ENCODE measurements around the gene MMP15.

The MMP15 gene

DNA sequence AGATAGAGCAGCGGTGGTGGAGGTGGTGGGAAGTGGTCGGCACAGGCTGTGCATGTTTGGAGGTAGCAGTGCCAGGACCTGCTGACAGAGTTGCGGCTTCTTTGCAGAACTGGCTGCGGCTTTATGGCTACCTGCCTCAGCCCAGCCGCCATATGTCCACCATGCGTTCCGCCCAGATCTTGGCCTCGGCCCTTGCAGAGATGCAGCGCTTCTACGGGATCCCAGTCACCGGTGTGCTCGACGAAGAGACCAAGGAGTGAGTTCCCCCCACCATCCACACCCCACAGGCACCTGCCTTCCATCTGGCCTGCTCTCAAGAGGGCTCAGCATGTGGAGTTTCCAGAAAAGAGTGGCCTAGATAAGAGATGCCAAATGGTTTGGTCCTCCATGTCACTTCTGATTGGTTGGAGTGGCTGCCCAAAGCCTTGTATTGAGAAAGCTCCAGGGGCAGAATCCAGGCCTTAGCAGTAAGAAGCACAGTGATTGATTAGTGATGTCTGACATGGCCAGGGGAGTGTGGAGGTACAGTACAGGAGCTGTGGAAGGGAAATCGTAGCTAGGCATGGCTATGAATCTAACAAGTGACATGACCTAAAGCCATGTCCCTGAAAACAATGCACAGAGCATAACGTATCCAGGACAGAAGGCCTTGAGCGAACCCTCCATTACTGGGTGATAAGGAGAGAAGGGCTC, 12.0 kb downstream of the MMP15 start:
- no peak for DNase-seq

DNA sequence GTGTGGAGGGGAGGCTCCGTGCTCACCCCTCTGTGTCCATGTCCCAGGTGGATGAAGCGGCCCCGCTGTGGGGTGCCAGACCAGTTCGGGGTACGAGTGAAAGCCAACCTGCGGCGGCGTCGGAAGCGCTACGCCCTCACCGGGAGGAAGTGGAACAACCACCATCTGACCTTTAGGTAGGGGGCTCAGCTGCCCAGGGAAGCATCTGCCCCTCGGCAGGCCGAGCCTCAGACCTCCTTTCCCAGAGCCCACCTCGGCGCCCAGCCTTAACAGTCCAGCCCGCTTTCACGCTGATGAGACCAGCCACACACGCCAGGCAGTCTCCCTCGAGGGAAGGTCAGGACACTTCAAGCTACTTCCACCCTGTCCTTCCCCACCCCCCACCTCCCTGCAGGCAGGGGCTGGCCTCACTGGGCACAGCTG, 12.7 kb downstream of the MMP15 start:
- no peak for DNase-seq

DNA sequence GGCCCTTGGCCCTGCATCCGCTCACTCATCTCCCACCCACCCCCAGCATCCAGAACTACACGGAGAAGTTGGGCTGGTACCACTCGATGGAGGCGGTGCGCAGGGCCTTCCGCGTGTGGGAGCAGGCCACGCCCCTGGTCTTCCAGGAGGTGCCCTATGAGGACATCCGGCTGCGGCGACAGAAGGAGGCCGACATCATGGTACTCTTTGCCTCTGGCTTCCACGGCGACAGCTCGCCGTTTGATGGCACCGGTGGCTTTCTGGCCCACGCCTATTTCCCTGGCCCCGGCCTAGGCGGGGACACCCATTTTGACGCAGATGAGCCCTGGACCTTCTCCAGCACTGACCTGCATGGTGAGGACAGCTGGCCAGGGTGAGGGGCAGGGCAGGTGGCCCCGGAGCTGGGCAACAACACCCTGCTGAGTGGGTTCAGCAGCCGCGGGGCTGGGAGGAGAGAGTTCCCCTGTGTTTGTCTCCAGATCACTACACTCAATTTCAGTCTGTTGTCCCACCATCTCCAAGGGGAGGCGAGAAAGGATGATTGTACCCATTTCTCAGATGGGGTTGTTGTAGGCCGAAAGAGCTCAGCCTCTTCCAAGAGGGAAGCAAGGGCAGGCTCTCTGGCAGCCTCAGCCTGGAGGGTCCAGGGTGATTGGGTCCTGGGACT, 14.4 kb downstream of the MMP15 start:
- DNase-seq: no peak

DNA sequence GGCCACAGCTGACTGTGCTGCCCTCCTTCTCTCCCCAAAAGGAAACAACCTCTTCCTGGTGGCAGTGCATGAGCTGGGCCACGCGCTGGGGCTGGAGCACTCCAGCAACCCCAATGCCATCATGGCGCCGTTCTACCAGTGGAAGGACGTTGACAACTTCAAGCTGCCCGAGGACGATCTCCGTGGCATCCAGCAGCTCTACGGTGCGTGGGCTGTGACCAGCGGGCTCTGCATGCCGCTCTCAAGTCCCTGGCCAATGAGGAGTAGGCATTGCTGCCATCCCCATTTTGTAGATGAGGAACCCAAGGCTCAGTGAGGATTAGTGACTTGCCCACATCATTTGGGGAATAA, 14.9 kb downstream of the MMP15 start:
- DNase-seq: no peak

DNA sequence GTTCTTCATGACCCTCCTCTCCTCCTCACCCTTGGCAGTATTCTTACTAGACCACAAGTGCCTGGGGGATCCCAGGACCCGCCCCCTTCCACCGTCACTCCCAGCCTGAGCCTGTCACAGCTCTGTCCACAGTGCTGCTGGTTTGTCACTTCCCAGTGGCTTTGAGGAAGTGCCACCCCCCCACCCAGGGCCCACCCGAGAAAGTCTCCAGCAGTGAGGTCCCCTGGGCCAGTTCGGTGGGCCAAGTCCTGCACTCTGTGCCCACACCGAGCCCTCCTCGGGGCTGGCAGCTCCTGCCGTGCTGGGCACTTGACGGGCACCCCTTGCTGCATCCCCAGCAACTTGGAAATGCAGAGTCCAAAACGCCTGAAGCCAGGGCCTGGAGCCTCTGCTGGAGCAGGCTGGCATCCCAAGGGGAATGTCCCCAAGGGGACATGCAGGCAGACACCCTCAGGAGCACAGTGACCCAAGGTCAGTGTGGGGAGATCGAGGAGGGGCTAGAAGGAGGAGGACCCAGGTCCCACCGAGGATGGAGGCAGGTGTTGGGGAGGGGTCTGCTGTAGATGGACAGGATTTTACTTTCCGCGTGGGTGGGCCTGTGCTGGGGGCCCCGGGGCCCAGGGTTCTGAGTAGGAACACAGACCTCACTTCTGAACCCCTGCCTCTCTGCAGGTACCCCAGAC, 15.5 kb downstream of the MMP15 start:
- DNase-seq: no peak

DNA sequence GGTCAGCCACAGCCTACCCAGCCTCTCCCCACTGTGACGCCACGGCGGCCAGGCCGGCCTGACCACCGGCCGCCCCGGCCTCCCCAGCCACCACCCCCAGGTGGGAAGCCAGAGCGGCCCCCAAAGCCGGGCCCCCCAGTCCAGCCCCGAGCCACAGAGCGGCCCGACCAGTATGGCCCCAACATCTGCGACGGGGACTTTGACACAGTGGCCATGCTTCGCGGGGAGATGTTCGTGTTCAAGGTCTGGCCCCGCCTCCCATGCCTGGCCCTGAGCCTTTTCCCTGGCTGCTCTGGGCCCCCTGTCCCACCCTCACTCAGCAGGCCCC, 16.0 kb downstream of the MMP15 start:
- no peak for DNase-seq

DNA sequence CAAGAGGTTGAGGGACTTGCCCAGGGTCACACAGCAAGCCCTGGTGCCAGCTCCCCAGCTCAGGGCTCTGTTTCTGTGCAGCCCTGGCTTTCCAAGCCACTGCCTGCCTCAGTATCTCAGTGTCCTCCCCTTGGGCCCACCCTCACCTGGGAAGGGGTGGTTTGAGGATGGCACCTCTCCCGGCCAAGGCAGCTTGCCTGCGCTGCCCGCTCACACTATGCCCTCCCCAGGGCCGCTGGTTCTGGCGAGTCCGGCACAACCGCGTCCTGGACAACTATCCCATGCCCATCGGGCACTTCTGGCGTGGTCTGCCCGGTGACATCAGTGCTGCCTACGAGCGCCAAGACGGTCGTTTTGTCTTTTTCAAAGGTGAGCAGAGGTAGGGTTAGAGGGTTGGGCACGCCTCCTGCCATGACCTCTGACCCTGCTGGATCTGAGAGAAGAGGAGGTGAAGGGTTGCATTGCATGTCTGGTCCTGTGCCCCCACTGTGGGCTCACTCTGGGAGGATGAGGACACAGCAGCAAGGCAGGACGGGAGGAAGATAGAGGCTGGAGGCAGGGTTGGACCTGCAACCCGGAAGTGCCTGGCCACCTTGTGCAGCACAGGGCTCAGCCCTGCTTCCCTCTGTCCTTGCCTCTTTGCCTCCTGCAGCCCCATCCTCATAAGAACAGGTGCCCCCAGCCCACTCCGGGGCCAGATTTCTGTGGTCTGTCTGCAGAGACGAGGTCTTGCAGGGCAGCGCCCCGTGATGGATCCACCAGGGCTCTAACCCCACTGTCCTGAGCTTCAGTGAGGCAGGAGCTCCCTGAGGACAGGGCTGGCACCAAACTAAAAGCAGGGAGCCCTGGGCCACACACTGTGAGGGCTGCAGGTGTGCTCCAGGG, 16.7 kb downstream of the MMP15 start:
- DNase-seq: no peak

DNA sequence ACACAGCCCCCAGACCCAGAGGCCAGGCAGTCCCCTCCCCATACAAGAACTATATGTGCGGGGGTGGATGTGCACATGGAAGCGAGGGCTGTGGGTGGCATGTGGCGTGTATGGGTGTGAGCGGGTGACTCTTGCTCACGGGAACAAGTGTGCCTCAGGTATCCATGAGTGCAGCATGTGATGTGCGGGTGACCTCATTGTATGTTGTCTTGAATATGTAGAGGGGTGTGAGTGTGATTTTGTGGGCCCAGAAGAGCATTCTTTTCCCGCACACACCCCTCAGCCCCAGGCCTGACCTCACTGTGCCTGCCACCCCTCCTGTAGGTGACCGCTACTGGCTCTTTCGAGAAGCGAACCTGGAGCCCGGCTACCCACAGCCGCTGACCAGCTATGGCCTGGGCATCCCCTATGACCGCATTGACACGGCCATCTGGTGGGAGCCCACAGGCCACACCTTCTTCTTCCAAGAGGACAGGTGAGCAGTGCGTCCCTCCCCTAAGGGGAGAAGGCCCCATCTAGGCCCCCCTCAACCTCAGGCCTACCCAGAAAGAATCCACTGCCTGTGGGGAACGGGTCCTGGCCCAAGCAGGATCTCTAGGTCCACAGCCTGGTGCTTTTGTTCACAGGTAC, 17.4 kb downstream of the MMP15 start:
- no peak for DNase-seq

DNA sequence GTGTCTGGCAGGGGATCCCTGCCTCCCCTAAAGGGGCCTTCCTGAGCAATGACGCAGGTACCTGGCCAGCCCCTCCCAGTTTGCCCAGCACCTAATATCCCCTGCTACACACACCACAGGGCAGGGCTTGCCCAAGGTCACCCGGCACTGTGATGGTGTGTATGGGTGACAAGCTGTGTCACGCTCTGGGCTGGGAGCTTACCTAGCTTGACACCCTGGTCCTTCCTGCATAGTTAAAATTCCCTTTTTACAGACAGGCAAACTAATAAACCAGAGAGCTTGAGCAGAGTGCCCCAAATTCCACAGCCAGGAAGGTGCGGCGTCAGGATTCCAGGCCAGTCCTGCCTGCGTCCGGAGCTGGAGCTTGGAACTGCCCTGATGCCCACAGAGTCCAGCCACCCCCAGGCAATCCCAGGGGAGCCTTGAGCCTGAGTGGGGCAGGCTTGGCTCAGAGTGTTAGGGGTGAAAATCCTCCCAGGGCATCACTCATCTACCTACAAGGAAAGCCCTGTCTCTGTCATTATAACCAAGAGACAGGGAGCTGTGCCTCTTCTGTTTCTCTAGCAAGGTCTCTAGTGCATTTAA, 18.1 kb downstream of the MMP15 start:
- no peak for DNase-seq

DNA sequence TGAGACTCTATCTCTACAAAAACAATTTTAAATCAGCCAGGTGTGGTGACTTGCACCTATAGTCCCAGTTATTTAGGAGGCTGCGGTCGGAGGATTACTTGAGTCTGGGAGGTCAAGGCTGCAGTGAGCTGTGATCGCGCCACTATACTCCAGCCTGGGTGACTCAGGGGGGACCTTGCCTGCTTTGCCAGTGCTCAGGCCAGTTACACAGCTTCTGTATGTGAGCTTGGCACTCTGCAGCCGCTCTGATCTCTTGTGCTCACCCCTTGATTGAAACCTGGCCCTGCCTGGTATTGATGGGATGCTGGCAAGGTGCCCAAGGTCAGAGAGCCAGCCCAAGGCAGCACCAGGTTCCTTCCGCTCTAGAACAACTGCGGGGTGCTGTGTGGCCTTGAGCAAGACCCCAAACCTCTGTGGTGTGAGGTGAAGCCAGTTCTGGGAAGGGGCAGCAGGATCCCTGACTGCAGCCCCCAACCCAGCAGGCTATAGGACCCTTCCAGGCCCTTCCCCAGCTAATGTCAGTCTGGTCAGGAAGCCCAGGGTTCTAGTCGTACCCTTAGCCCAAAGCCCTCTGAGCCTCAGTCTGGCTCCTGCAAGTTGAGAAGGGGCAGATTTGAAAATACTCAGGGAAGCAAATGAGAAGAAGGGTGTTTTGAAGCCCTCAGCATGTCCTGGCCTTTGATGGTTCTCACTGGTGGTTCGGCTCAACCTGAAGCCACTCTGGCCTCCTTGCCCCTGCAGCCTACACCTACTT, 18.9 kb downstream of the MMP15 start:
- DNase-seq: no peak

DNA sequence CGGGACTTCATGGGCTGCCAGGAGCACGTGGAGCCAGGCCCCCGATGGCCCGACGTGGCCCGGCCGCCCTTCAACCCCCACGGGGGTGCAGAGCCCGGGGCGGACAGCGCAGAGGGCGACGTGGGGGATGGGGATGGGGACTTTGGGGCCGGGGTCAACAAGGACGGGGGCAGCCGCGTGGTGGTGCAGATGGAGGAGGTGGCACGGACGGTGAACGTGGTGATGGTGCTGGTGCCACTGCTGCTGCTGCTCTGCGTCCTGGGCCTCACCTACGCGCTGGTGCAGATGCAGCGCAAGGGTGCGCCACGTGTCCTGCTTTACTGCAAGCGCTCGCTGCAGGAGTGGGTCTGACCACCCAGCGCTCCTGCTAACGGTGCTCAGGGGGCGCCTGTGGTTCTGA, 19.5 kb downstream of the MMP15 start:
- DNase-seq: no peak

DNA sequence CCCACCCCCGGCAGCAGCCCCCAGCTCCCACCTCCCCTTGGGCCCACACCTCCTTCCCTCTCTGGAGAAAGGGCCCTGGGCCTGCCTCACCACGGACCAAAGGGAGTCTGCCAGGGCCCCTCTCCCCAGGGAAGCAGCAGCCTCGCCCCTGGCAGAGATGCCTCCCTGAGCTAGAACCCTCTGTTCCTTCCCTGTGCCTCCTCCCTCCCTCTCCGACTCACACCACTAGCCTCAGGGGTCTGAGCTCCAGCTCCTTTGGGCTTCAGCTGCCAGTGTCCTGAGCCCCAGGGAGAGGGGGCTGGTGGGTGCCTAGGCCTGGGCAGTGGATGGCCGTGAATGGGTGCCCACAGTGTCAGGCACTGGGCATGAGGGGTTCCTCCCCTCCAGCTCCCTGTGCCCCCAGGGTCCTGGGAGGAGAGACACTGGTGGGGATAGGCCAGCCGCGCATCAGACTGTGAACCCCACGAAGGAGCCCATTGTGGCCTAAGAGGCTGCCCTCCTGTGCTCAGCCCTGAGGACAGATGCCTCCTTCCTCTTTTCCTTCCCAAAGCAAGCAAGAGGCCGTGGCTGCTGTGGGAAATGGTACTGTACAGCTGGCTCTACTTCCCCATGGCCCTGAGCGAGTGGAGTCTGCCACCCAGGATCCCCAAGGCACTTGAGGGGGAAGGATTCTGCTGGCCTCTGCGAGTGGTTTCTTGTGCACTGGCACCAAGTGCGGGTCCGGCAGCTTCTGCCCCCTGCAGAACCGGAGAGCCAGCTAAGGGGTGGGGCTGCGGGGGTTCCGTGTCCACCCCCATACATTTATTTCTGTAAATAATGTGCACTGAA, 20.7 kb downstream of the MMP15 start:
- DNase-seq: no peak

DNA sequence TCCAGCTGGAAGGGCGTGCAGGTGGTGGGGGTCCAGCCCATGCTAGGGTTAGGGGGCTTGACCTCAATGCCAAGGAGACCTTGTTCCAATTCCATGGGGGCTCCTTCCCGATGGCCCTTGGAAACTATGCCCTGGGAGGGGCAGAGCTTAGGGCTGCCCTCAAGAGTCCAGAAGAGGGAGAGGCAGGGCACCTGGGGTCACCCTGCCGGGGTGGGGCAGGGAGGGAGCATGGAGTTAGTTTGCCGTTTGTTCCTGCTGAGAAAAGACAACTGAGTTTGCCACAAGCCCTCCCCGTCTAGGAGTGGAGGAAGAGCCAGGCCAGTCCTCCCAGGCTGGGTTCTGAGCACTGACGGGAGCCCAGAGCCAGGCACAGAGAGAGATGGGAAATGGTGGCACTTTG, 21.4 kb downstream of the MMP15 start:
- DNase-seq: no peak

DNA sequence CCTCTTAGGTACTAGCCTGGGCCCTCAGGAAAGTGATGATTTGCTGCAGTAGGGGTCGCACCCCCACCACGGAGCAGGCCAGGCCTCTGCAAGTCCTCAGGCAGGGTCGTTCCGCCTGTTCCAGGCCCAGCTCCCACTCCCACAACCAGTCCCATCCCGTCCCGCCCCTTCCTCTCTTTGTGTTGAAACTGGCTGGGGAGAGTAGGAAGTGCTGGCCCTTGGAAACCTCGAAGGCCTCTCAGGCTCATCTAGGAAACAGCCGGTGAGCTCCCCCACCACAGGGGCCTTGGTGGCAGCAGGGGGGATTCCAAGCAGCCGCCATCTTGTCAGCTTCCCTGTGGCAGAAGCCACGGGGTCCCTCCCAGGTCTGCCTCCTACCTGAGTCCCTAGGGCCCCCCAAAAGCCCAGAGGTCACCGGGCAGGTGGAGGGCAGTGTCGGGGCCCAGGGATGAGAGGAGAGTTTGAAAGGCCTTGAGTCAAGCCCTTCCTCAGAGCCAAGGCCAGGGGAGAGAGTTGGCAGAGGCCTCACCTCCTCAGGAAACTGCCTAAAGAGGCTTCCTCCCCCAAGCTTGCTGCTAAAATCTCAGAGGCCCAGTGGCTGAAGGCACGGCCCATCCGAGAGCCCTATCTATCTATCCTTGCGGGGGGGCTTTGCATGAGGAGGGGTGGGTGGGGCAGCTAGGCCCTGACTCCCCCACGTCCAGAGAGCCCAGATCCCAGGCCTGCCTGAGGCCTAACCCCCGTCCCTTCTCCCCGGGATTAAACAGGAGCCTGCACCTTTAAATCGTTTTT, 22.2 kb downstream of the MMP15 start:
- no peak for DNase-seq

DNA sequence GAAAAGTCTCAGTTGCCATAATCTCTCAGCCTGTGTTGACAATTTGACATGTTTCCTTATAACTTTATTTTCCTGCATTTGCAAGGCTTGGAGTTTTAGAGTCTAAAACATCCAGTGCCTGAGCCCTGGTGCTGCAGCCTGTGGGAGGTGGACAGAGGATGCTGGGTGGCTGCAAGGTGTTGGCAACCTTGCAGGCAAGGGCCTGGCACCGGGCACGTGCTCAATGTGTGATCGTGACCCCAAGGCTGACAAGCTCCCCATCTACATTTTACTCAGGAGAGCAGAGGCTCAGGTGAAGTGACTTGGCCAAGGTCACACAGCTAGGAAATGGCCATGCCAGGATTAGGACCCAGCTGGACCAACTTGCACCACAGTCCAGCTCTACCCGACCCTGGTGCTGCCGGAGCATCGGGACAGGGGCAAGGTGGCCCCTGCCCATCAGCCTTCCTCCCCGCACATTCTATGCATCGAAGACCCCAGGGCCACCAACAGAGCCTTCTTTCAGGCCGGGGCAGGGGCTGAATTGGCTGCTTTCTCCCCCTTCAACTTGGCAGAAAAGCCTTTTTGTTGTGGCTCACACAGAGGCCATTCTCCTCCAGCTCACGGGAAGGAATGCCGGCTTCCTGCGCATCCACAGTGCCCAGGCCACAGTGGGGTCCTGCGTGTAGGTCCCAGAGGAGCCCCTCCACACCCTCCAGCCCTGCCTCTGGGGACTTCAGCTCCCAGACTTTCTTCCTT, 23.1 kb downstream of the MMP15 start:
- DNase-seq: no peak

DNA sequence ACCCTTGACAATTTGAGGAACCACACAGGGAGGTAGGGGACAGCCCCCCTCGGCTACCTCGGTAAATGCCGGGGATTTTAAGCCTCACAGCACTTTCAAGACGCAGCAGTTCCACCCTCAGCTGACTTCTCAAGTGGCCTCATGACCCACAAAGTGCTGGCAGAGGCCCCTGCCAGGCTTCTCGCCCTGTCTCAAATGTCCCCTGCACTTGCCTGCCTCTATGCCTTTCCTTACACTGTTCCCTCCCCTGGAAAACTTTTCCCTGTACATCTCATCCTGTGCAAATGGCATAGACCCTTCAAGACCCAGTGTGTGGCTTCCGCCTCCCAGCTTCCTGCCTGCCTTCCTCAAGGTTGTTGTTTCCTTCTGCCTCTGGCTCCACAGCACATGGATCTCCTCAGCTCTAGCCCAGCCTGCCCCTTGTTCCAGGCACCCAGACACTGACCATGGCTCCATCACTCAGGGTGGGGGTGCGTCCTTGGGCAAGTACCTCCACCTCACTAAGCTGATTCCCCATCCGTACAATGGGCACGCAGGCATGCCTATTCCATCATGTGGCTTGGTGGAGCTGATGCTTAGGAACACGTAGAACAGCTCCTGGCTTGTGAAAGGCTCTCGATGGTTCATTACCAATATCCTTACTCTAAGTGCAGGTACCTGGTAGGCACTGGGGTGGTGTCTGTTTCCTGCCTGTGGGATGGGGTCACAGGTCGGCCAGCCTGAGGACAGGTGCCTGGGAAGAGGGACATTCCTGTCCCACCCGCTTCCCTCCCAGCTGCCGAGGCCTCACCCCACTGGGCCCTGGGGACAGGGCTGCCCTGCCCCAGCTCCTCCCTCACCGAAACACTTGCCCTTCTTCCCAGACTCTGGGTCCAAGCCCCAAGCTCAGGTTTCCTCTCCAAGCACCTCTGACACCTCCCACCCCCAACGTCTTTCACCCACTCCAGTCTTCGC, 24.0 kb downstream of the MMP15 start:
- DNase-seq: no peak

DNA sequence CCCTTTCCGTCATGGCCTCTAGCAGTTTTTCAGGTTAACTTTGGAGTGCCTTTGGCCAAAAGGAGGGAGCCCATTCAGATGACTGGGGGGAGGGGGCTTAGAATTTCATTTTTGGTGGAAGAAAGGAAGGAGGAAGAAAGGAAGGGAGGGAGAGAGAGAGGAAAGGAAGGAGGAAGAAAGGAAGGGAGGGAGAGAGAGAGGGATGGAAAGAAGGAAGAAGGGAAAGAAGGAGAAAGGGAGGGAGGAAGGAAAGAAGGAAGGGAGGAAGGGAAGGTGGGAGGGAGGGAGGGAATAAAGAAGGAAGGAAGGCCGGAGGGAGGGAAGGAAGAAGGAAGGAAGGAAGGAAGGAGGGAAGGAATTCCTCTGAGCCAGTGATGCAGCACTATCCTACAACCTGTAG, 25.7 kb downstream of the MMP15 start:
- no peak for DNase-seq
